Loucy (cell line): ENCODE measurements around the gene CYP24A1.

Experiments used
- EZH2phosphoT487 ChIP-seq: fragments of 200-600 bp; IDR thresholded peaks from 2 replicates; pipeline ENCODE4 v1.6.1; 2018; ENCODE audit warnings: antibody characterized with exemption, mild to moderate bottlenecking, moderate library complexity, borderline replicate concordance
- TF ChIP-seq, protein P1 (sequence below): fragments of 200-600 bp; sonication (generic); conservative IDR thresholded peaks from 2 replicates; pipeline ENCODE4 v1.5.1; 2014; ENCODE audit warnings: mild to moderate bottlenecking, antibody characterized with exemption, low read length

DNA sequence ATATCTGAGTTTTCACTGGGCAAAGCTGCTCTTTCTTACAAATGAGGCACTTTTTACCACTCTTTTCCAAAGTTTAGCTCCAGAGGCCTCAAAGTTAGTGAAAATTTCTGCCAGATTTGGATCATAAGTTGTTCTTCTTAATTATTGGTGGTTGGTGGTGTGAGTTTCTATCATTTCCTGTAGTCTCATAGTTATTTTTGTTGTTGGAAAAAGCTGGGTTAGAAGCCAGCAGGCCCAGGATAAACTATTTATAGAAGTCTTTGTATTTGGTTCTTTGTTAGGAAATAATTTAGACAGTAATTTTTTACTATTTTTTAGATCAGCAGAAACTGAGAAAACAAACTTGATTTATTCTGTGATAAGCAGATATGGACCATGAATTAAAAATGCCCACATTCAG lies 44.7 kb upstream of the CYP24A1 start:
- no peak for TF ChIP-seq EZH2phosphoT487
- TF ChIP-seq, protein P1, sequence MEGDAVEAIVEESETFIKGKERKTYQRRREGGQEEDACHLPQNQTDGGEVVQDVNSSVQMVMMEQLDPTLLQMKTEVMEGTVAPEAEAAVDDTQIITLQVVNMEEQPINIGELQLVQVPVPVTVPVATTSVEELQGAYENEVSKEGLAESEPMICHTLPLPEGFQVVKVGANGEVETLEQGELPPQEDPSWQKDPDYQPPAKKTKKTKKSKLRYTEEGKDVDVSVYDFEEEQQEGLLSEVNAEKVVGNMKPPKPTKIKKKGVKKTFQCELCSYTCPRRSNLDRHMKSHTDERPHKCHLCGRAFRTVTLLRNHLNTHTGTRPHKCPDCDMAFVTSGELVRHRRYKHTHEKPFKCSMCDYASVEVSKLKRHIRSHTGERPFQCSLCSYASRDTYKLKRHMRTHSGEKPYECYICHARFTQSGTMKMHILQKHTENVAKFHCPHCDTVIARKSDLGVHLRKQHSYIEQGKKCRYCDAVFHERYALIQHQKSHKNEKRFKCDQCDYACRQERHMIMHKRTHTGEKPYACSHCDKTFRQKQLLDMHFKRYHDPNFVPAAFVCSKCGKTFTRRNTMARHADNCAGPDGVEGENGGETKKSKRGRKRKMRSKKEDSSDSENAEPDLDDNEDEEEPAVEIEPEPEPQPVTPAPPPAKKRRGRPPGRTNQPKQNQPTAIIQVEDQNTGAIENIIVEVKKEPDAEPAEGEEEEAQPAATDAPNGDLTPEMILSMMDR, result no peak
